HEK293 (cell line): ENCODE results near the gene RPS14.

ENCODE experiments used
- CTCF ChIA-PET: fragments of 350-600 bp; formaldehyde crosslinking; extraction: SDS; loops from one replicate; lab custom pipeline; 2021; ENCODE audit warnings: antibody characterized with exemption; lab: Yijun Ruan, JAX
- POLR2A ChIA-PET: fragments of 300-600 bp; formaldehyde crosslinking; extraction: SDS; loops from one replicate; lab custom pipeline; 2020; ENCODE audit warnings: antibody characterized with exemption, inconsistent platforms; lab: Yijun Ruan, JAX
- H3K27ac ChIP-seq: fragments of 200-500 bp; sonication (Bioruptor generic); 2 replicates; pipeline ENCODE4 v1.5.1; 2014; ENCODE audit warnings: low read depth, low read length, control low read depth, inconsistent platforms; ENCODE audit errors: extremely low read depth
- H3K36me3 ChIP-seq, 2 experiments: fragments of 200-500 bp in 1 of 2; sonication (Bioruptor generic) in 1 of 2; 1 replicate in 1 of 2; 2 replicates in 1 of 2; pipeline ENCODE4 v1.5.1; 2014 to 2017; ENCODE audit warnings: inconsistent platforms in 2 of 2, low read length in 2 of 2; ENCODE audit not compliant: control insufficient read depth in 2 of 2, insufficient read depth in 1 of 2
- H3K4me1 ChIP-seq: fragments of 200-500 bp; sonication (Bioruptor generic); 2 replicates; pipeline ENCODE4 v1.5.1; 2014; ENCODE audit warnings: mild to moderate bottlenecking, low read length, inconsistent platforms; ENCODE audit not compliant: control insufficient read depth, insufficient read depth
- H3K4me3 ChIP-seq: 2 replicates; pipeline ENCODE4 v1.5.1; 2011; ENCODE audit warnings: low read depth, mild to moderate bottlenecking, control low read depth, low read length, moderate library complexity
- H3K9me3 ChIP-seq: fragments of 200-500 bp; sonication (Bioruptor generic); 2 replicates; pipeline ENCODE4 v1.5.1; 2014; ENCODE audit warnings: low read depth, low read length, inconsistent platforms; ENCODE audit not compliant: control insufficient read depth, insufficient read depth
- REPIN1 ChIP-seq: fragments of 450-650 bp; formaldehyde crosslinking; IDR thresholded peaks from 2 replicates; pipeline ENCODE4 v1.5.1; 2017; ENCODE audit warnings: missing biosample characterization, missing genetic modification characterization, low read depth
- SCRT2 ChIP-seq: fragments of 450-650 bp; formaldehyde crosslinking; IDR thresholded peaks from 2 replicates; pipeline ENCODE4 v1.5.1; 2016; ENCODE audit warnings: missing biosample characterization, missing genetic modification characterization
- ZBTB7A ChIP-seq: fragments of 450-650 bp; formaldehyde crosslinking; IDR thresholded peaks from 2 replicates; pipeline ENCODE4 v1.5.1; 2016; ENCODE audit warnings: low read depth, missing biosample characterization, missing genetic modification characterization
- ZNF114 ChIP-seq: fragments of 450-650 bp; formaldehyde crosslinking; IDR thresholded peaks from 2 replicates; pipeline ENCODE4 v1.5.0; 2017; ENCODE audit warnings: missing biosample characterization, missing genetic modification characterization
- ZNF175 ChIP-seq: fragments of 450-650 bp; formaldehyde crosslinking; IDR thresholded peaks from 2 replicates; pipeline ENCODE4 v1.5.1; 2016; ENCODE audit warnings: missing biosample characterization, missing genetic modification characterization
- ZNF223 ChIP-seq: fragments of 450-650 bp; formaldehyde crosslinking; IDR thresholded peaks from 2 replicates; pipeline ENCODE4 v1.5.1; 2016; ENCODE audit warnings: missing biosample characterization, missing genetic modification characterization
- ZNF394 ChIP-seq: fragments of 450-650 bp; formaldehyde crosslinking; IDR thresholded peaks from 2 replicates; pipeline ENCODE4 v1.5.1; 2016; ENCODE audit warnings: missing biosample characterization, missing genetic modification characterization, mild to moderate bottlenecking, moderate library complexity, borderline replicate concordance
- ZNF521 ChIP-seq: fragments of 450-650 bp; formaldehyde crosslinking; IDR thresholded peaks from 2 replicates; pipeline ENCODE4 v1.5.1; 2017; ENCODE audit warnings: missing biosample characterization, mild to moderate bottlenecking, missing genetic modification characterization
- ZNF561 ChIP-seq: fragments of 450-650 bp; IDR thresholded peaks from 2 replicates; pipeline ENCODE4 v1.5.1; 2018; ENCODE audit warnings: missing biosample characterization, missing genetic modification characterization, borderline replicate concordance
- ZNF596 ChIP-seq: fragments of 450-650 bp; IDR thresholded peaks from 2 replicates; pipeline ENCODE4 v1.5.0; 2018; ENCODE audit warnings: missing biosample characterization, mild to moderate bottlenecking, missing genetic modification characterization, moderate library complexity
- ZNF626 ChIP-seq: fragments of 450-650 bp; sonication (Bioruptor Pico); formaldehyde crosslinking; IDR thresholded peaks from 2 replicates; pipeline ENCODE4 v1.5.1; 2018; ENCODE audit warnings: missing biosample characterization, missing genetic modification characterization, inconsistent platforms
- ZNF654 ChIP-seq: fragments of 450-650 bp; formaldehyde crosslinking; IDR thresholded peaks from 2 replicates; pipeline ENCODE4 v1.5.1; 2016; ENCODE audit warnings: low read depth, missing biosample characterization, missing genetic modification characterization
- TF ChIP-seq, protein P1 (sequence below): fragments of 450-650 bp; formaldehyde crosslinking; IDR thresholded peaks from 2 replicates; pipeline ENCODE4 v1.5.1; 2016; ENCODE audit warnings: missing biosample characterization, missing genetic modification characterization, borderline replicate concordance
- TF ChIP-seq, protein P2 (sequence below): fragments of 450-650 bp; formaldehyde crosslinking; IDR thresholded peaks from 2 replicates; pipeline ENCODE4 v1.5.1; 2017; ENCODE audit warnings: missing biosample characterization, mild to moderate bottlenecking, missing genetic modification characterization, moderate library complexity
- TF ChIP-seq, protein P3 (sequence below): fragments of 450-650 bp; formaldehyde crosslinking; IDR thresholded peaks from 2 replicates; pipeline ENCODE4 v1.5.1; 2017; ENCODE audit warnings: missing biosample characterization, missing genetic modification characterization
- TF ChIP-seq, protein P4 (sequence below): fragments of 450-650 bp; formaldehyde crosslinking; IDR thresholded peaks from 2 replicates; pipeline ENCODE4 v1.5.1; 2016; ENCODE audit warnings: missing biosample characterization, missing genetic modification characterization
- TF ChIP-seq, protein P5 (sequence below): fragments of 450-650 bp; formaldehyde crosslinking; IDR thresholded peaks from 2 replicates; pipeline ENCODE4 v1.5.1; 2017; ENCODE audit warnings: missing biosample characterization, missing genetic modification characterization

RPS14 gene

DNA sequence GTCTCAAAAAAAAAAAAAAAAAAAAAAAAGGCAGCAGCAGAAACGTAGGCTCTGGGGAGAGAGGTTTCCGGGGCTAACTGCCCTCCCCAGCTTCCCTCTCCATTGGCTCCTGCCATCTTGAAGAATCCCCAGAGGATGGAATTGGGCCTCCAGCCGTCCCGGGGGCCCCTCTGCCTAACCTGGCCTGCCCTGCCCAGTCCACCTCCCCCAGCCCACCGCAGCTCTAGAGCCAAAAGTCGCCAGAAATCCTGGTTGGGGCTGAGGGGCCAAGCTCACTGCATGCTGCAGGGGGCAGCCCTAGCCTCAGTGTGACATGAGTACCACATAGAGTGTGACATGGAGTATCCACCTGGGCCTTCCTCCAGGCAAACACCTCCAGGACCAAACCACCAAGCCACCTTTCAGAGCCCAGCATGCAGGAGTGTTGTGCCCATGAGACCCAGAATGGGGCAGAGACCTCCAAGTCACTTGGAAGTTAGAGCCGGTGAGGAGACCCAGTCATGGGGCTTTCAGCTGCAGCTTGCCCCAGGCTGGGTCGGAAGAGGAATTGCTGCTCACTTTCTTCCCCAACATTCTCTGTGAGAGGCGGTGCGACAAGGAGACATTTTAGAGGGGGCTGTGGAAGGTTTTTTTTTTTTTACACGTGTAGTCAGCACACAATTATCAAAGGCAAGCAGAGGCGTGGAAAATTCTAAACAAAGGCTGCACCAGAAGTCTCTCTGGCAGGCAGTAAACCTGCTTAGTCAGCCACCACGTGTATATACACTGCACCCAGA is 54.4 kb downstream of the RPS14 start (continued):
- TF ChIP-seq ZNF626 (tag by site-specific recombination): no peak
- TF ChIP-seq, protein P1, sequence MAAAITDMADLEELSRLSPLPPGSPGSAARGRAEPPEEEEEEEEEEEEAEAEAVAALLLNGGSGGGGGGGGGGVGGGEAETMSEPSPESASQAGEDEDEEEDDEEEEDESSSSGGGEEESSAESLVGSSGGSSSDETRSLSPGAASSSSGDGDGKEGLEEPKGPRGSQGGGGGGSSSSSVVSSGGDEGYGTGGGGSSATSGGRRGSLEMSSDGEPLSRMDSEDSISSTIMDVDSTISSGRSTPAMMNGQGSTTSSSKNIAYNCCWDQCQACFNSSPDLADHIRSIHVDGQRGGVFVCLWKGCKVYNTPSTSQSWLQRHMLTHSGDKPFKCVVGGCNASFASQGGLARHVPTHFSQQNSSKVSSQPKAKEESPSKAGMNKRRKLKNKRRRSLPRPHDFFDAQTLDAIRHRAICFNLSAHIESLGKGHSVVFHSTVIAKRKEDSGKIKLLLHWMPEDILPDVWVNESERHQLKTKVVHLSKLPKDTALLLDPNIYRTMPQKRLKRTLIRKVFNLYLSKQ: no peak
- no peak for TF ChIP-seq ZNF654
- TF ChIP-seq, protein P2, sequence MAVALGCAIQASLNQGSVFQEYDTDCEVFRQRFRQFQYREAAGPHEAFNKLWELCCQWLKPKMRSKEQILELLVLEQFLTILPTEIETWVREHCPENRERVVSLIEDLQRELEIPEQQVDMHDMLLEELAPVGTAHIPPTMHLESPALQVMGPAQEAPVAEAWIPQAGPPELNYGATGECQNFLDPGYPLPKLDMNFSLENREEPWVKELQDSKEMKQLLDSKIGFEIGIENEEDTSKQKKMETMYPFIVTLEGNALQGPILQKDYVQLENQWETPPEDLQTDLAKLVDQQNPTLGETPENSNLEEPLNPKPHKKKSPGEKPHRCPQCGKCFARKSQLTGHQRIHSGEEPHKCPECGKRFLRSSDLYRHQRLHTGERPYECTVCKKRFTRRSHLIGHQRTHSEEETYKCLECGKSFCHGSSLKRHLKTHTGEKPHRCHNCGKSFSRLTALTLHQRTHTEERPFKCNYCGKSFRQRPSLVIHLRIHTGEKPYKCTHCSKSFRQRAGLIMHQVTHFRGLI (tag by site-specific recombination): no peak
- no peak for TF ChIP-seq ZNF223 (tag by site-specific recombination)
- TF ChIP-seq, protein P3, sequence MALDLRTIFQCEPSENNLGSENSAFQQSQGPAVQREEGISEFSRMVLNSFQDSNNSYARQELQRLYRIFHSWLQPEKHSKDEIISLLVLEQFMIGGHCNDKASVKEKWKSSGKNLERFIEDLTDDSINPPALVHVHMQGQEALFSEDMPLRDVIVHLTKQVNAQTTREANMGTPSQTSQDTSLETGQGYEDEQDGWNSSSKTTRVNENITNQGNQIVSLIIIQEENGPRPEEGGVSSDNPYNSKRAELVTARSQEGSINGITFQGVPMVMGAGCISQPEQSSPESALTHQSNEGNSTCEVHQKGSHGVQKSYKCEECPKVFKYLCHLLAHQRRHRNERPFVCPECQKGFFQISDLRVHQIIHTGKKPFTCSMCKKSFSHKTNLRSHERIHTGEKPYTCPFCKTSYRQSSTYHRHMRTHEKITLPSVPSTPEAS (tag by site-specific recombination): no peak
- no peak for TF ChIP-seq REPIN1
- no peak for TF ChIP-seq SCRT2 (tag by site-specific recombination)

DNA sequence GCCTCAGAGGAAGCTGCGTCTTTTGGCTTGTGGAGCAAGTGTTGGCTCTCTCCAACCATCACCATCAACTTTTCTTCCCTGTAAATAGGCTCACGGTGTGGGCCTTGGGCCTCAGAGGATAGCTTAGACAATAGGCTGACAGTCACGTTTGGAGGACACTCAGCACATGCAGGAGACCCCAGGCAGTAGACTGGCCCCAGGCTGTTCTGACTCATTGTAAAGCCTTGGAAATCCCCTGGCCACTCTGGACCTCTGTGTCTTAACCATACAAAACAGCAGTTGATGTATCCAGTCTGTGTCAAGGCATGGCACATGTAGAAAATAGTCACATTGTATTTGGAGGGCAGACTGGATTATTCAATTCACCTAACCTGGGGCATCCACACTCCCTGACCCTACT is 55.4 kb downstream of the RPS14 start:
- ChIA-PET CTCF (no interaction called here), POLR2A (no interaction called here)
- TF ChIP-seq ZBTB7A: no peak
- TF ChIP-seq, protein P4, sequence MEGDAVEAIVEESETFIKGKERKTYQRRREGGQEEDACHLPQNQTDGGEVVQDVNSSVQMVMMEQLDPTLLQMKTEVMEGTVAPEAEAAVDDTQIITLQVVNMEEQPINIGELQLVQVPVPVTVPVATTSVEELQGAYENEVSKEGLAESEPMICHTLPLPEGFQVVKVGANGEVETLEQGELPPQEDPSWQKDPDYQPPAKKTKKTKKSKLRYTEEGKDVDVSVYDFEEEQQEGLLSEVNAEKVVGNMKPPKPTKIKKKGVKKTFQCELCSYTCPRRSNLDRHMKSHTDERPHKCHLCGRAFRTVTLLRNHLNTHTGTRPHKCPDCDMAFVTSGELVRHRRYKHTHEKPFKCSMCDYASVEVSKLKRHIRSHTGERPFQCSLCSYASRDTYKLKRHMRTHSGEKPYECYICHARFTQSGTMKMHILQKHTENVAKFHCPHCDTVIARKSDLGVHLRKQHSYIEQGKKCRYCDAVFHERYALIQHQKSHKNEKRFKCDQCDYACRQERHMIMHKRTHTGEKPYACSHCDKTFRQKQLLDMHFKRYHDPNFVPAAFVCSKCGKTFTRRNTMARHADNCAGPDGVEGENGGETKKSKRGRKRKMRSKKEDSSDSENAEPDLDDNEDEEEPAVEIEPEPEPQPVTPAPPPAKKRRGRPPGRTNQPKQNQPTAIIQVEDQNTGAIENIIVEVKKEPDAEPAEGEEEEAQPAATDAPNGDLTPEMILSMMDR (tag by site-specific recombination): no peak
- TF ChIP-seq ZNF394: no peak
- TF ChIP-seq ZNF175 (tag by site-specific recombination): no peak
- TF ChIP-seq ZNF521 (tag by site-specific recombination): no peak
- TF ChIP-seq ZNF561 (tag by site-specific recombination): no peak
- TF ChIP-seq ZNF114 (tag by site-specific recombination): no peak
- TF ChIP-seq, protein P5, sequence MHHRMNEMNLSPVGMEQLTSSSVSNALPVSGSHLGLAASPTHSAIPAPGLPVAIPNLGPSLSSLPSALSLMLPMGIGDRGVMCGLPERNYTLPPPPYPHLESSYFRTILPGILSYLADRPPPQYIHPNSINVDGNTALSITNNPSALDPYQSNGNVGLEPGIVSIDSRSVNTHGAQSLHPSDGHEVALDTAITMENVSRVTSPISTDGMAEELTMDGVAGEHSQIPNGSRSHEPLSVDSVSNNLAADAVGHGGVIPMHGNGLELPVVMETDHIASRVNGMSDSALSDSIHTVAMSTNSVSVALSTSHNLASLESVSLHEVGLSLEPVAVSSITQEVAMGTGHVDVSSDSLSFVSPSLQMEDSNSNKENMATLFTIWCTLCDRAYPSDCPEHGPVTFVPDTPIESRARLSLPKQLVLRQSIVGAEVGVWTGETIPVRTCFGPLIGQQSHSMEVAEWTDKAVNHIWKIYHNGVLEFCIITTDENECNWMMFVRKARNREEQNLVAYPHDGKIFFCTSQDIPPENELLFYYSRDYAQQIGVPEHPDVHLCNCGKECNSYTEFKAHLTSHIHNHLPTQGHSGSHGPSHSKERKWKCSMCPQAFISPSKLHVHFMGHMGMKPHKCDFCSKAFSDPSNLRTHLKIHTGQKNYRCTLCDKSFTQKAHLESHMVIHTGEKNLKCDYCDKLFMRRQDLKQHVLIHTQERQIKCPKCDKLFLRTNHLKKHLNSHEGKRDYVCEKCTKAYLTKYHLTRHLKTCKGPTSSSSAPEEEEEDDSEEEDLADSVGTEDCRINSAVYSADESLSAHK: no peak
- no peak for TF ChIP-seq ZNF596 (tag by site-specific recombination)
- Histone ChIP-seq H3K4me1 (no peaks in the 10 kb centered on the region), H3K4me3 (no peak overlapping the region), H3K36me3 (peaks cover 26 to 97% of the 10 kb centered on the region in 2 experiments), H3K9me3 (no peaks in the 10 kb centered on the region), H3K27ac (no peak overlapping the region)
